ENCODE measurements around the gene TUBB2A.
"Not testable (repeated sequence)": the region's sequence is repeated elsewhere in the genome, so short reads cannot be mapped to it uniquely, and the experiment has no call there.

The TUBB2A gene

DNA sequence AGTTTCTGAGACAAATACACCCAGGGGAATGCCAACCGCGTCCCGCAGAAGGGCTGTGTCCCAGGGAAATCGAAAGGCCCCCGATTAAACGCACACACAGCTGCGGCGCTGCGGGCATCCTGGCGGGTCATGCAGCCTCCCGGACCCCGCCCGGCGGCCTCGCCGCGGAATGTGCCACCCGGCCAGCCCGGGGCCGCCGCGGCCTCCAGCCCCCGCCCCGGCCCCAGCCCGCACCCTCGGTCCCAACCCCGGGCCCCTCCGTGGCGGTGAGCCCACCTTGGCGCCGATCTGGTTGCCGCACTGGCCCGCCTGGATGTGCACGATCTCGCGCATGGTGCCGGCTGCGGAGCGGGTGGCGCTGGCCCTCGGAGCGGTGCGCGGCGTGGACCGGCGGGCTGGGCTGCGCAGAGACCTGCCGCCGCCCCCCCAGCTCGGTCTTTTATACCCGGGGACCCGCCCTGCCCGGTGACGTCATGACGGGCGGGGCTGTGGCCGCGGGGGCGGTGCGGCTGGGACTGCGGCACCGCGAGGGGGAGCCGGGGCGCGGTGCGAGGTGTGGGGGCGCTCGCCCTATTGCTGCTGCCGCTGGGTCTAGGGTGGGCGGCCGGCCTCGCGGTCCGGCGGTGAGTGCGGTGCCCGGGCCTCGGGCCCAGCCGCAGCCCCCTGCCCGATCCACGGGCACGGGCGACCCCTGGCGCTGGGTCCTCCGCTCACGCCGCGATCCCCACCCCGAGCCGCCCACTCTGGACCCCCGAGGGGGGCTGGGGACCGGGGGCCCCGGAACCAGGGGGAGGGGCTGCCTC, at the start of gene TUBB2A:
Gene TUBB2A (minus strand): TSS at position 414 of the 803 bp plus-strand sequence. CDS start 81 bp downstream, at position 333.
- peak; percentile 61 for DNase-seq

DNA sequence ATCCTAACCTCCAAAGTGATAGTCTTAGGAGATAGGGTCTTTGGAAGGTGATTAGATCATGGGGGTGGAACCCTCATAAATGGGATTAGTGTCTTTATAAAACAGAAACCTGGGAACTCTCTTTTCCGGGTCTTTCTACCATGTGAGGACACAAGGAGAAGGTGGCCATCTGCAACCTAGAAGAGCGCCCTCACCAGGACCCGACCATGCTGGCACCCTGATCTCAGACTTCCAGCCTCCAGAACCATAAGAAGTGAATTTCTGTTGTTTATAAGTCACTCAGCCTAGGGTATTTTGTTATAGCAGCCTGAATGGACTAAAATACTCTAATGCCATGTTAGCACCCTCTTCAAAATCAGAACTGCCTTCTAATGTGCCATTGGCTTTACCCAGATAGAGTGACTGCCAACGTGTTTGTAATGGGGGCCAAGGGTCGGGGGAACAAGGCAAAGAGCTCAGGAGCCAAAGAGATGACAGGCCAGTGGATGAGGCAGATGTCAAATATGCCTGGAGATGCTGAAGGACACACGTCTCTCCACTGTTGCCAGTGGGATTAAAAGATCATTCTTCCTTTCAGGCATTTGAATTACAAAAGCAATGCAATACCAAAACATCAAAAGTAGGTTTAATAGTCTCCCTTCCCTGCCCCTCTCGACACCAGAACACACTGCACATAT, 49.1 kb upstream of the TUBB2A start:
- no peak for DNase-seq

- no peak for DNase-seq
These were observed 48.6 kb upstream of the TUBB2A start for GRCh38 chr6:3205913-3206312.

GRCh38 chr6:3204921-3205320, 47.6 kb upstream of the TUBB2A start:
- no peak for DNase-seq

GRCh38 chr6:3202999-3203696, 45.8 kb upstream of the TUBB2A start:
- no peak for DNase-seq

- no peak for DNase-seq
These were observed 44.0 kb upstream of the TUBB2A start for GRCh38 chr6:3201388-3201787.

GRCh38 chr6:3200682-3201081, 43.3 kb upstream of the TUBB2A start:
- DNase-seq = no peak

- DNase-seq = no peak
These were observed 42.0 kb upstream of the TUBB2A start for GRCh38 chr6:3199382-3199781.

DNA sequence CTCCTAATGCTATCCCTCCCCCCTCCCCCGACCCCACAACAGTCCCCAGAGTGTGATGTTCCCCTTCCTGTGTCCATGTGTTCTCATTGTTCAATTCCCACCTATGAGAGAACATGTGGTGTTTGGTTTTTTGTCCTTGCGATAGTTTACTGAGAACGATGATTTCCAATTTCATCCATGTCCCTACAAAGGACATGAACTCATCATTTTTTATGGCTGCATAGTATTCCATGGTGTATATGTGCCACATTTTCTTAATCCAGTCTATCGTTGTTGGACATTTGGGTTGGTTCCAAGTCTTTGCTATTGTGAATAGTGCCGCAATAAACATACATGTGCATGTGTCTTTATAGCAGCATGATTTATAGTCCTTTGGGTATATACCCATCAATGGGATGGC, 40.4 kb upstream of the TUBB2A start:
- not testable (repeated sequence) for DNase-seq

DNA sequence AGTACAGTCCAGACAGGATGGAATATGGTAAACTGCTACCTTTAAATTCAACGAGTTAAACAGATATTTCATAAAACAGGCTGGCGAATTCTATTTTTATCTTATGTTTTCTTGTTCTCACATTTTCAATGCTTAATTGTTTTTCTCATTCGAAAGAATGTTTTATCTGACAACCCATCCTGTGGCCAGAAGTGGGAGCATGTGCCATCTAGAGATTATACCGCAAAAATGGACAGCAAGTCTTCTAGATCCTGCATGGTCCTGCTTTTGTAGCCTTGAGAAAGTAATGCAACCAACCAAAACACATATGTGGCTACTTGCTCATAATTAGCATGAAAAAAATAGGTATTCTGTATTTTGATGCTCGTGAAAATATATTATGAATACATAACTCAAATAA, 39.4 kb upstream of the TUBB2A start:
- no peak for DNase-seq

GRCh38 chr6:3195695-3196497, 38.6 kb upstream of the TUBB2A start:
- peak; percentile 51 for DNase-seq

DNA sequence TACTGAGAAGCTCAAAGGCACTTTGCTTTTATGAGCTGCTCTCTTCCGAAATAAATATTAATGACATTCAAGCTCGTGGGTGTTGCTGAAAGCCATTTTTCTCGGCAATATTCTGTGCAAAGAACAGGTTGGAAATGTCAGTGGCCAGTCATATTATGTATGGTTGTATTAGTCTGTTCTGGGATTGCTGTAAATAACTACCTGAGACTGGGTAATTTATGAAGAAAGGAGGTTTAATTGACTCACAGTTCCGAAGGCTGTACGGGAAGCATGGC, 38.0 kb upstream of the TUBB2A start:
- DNase-seq = no peak

DNA sequence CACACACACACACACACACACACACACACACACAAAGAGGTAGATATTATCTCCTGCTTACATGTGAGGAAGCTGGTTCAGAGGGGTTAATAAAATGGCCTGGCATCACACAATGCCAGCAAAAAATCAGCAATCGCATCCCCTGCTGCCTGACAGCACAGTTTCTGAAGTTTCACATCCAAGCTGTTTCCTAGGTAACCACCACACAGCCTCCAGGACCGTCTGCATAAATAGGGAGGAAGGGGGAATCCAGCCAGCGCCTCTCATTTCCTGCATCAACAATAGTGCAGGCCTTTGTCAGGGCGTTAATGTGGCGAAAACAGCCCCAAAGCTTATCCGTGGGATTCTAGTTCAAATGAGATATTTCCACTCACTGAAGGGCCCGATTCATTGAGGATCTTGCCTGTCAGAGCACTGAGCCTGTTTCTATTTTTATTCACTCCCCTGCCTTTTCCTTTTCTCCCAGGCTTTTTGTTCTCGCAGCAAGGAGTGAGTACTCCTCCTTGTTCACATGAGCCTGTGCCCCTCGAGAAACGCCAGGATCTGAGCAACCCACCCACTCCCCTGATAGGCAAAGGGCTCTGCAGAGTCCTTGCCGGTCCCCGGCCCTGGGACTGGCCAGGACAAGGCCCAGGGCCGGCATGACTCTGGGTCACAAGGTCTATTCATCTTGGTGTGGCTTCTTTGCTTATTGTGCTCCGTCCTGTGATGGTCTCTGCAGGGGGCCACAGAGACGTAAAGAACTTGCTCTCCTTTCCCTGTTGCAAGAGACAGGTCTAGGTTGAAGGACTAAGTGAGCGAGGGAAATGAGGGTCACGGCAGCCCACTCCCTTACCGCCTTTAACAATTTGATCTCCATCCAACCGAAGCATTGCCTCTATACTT, 37.4 kb upstream of the TUBB2A start:
- peak; percentile 4 for DNase-seq

- DNase-seq = no peak
These were observed 35.9 kb upstream of the TUBB2A start for GRCh38 chr6:3193102-3193849.

GRCh38 chr6:3190779-3191178, 33.4 kb upstream of the TUBB2A start:
- no peak for DNase-seq

GRCh38 chr6:3190056-3190455, 32.7 kb upstream of the TUBB2A start:
- no peak for DNase-seq

GRCh38 chr6:3189192-3189591, 31.8 kb upstream of the TUBB2A start:
- DNase-seq = not testable (repeated sequence)

- no peak for DNase-seq
These were observed 30.9 kb upstream of the TUBB2A start for GRCh38 chr6:3188262-3188661.

DNA sequence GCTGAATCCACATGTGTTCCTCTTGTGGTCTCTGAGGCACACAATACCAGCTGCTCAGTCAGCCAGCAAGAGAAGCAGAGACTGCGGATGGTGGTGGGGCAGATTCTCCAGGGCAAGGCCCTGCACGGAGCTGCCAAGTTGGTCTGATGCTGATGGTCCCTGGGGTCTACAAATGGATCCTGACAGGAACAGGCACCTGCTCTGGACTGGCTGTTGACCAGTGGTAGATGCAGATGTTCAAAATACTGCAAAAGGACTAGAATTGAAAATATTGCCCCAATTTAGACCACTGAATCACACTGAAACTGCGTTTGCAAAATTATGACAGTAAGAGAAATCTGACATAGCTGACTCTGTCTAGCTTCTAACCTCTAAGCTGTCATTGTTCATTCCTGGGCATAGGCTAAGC, 29.6 kb upstream of the TUBB2A start:
- no peak for DNase-seq

DNA sequence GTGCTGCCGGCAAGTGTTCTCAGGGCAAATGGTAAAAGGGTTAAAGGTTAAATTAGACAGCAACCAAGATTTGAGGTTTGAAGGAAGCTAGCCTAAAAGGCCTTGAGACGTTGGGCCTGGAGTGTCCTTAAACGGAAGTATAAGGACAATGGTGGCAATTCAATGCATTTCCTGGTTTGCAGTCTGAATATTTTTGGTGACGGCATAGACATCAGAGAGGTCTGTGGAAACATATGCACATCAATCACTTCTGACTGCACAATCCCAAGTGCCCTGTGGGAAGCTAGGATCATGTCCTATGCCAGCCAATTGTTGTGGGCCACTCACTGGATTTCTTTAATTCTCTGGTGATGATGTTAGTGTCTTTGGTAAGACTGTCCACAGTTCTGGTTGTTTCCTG, 25.7 kb upstream of the TUBB2A start:
- DNase-seq = no peak

- no peak for DNase-seq
These were observed 23.8 kb upstream of the TUBB2A start for GRCh38 chr6:3181105-3181504.
